ENCODE data around the gene HP1BP3. TPM values are rescaled to one million over a fixed set of nuclear protein-coding genes. Genes with fewer than 3 reads are reported as not detected.

Gene HP1BP3
- total RNA-seq, 1 experiment from 2014 or later: 163 TPM

Other genes starting within 250 kb of the HP1BP3 start
- 0.04 TPM in 1 of 2 replicates, not detected in the other for gene FAM43B, start 234.7 kb downstream of the HP1BP3 start, total RNA-seq (2014; rRNA removed; shearing (Covaris generic))
- gene CDA, start 198.2 kb downstream of the HP1BP3 start, total RNA-seq (2014; rRNA removed; shearing (Covaris generic)): not detected in 2 replicates
- gene PINK1, start 153.8 kb downstream of the HP1BP3 start, total RNA-seq (2014; rRNA removed; shearing (Covaris generic)): 29.6 and 33.1 TPM in 2 replicates
- gene DDOST, start 125.9 kb downstream of the HP1BP3 start, total RNA-seq (2014; rRNA removed; shearing (Covaris generic)): 454 and 493 TPM in 2 replicates
- gene KIF17, start 69.3 kb downstream of the HP1BP3 start, total RNA-seq (2014; rRNA removed; shearing (Covaris generic)): 0.10 TPM in 1 of 2 replicates, not detected in the other
- 0.56 and 0.97 TPM in 2 replicates for gene SH2D5, start 54.6 kb downstream of the HP1BP3 start, total RNA-seq (2014; rRNA removed; shearing (Covaris generic))

Data from H4 (cell line).